GM21717 (cell line): Measurements from ENCODE around the gene CACNA1E.

ENCODE experiments used
- ATAC-seq: cut with Tn5 transposase; IDR thresholded peaks from one replicate; pipeline ENCODE4 v1.9.1; 2021; ENCODE audit warnings: mild to moderate bottlenecking, moderate library complexity; ENCODE audit not compliant: unreplicated experiment

Gene CACNA1E

DNA sequence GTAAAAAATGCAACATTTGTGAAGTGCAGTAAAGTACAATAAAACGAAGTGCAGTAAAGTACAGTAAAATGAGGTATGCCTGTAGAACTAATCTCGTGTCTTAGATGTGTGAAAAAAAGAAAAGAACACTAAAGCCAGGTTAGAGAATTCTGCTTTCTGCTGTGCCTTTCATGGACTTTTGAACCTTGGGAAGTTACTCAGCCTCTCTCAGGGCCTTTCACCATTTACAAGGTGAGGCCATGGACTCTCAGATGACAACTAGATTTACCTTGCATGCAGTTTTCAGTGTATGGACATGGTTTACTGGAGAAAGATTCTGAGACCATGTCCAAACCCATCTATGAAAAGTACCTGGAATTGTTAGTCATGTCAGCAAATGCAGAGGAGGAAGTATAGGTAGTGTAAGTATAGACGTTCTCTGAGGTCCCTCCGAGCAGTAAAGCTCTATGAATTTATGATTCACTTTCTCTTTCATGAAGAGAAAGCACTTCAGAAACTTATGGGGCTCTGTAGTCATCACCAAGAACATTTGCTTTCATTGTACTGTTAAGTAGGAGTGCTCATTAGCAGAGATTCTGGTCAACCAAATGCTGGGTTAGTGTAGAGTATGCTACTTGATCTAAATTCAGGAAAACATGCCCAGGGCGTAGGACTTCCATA, 143.1 kb downstream of the CACNA1E start:
- ATAC-seq, result no peak

DNA sequence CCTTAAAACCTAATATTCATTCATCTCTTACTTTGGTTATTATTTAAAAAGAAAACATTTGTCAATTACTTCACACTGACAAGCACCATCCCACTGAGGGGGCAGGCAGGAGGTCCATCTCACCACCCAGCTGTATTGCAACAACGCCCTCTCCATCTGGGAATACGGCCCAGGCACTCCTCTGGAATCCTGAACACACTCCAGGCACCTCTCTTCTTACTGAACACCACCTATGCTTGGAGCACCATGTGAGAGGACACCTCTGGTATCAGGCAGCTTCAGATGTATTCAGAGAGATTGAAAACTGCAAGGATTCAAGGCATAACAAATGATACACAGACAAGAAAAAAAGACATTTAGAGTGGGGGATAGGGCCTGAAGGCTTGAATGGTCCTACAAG, 147.1 kb downstream of the CACNA1E start:
- no peak for ATAC-seq

DNA sequence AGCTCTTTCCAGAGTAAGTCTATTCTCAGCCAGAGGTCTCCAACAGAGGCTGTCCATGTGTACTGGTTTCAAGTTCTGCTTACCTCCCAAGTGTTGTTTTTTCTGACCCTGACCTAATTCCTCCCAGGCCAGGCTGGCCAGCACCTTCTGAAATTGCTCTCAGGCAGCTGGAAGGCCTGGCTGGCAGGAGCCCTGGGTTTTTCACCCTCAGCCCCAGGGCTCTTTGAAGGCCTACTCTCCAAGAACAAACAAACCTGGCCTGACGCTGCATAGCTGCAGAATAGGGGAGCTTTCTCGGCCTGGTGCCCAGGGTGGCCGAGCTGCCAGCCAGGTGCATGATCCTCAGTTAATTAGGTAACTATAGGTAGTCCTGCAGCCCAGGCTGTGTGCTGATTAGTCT, 147.5 kb downstream of the CACNA1E start:
- no peak for ATAC-seq

DNA sequence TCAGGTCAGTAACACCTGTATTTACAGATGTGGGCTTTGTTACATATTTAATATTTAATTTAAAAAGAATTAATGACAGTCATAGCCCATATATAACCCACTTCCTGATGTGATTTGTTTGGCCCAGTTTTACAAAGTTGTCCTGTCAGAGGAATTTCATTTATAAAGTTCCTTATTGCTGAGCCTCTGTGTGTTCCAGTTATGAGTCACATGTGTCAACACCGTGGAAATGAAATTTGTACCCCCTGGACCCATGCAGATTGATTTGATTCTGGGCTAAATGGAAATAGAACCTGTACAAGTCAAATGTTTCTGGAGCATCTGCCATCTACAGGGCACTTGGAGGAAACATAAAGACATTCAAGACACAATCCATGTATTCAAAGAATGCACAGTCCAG, 149.2 kb downstream of the CACNA1E start:
- ATAC-seq, result no peak

DNA sequence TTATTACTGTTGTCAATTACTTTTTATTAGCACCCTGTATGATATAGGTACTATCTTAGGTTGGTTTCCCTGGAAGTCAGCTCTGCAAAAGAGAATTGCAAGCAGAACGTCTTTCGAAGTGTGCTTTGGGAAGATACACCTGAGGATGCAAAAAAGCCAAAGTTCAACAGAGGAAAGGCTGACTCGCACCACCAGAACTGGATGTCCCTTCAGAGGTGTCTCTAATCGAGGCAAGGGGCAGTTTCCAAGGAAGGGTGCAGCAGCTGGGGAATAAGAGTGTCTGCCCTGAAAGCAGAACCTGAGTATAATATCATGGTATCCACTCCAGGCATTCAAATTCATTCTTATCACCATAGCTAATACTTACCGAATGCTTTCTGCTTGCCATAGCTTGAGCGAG, 149.6 kb downstream of the CACNA1E start:
- ATAC-seq, result no peak

DNA sequence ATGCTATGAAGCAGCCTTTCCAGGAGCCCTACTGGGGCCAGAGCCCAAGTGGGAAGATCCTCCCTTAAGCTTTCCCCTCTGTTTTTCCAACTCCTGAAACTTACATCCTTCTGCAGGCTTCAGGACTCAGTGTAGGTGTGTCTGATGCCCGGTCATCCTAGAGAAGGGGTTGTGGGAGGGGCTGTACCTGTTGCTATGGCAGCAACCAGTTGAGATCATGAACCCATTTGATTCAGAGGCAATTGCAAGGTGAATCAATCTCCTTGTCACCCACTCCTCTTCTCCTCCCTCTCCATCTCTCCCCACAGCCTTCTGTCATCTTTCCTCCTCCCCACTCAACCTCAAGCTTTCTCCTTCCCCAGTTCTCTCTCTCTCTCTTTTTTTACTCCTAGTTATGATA, 151.8 kb downstream of the CACNA1E start:
- no peak for ATAC-seq

DNA sequence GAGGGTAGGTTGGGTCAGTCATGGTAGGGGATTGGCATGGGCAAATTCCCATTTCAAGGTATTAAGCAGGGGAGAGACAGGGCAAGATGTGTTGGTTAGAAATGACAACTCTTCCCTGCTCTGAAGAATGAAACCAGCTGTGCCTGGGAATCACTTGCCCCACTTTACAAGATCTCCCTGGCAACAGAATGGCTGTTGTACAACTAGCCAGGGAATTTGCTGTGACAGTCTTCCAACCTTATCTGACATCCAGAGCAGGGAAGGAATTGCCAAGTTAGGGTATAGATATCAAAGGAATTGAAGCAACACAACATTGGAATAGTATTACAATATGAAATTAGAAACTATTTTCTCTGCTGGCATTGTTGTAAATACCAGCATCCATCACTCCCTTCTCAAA, 154.7 kb downstream of the CACNA1E start:
- ATAC-seq, result no peak

DNA sequence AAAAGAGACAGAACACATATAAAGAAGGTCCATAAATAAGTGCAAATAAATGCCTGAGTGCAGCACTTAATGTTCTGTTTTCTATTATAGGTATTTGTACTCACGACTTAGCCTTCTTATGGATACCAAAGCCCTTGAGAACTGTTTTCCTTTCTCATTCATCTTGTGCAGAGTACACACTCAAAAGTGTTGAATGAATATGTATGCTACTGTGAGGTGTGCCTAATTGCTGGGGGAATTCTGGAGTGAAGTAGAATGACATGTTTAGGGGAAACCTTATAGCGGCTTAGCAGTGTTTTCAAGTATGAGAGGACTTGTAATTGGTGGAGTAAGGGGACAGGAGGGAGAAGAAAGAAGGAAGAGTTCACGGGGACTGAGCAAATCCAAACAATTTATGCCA, 157.6 kb downstream of the CACNA1E start:
- no peak for ATAC-seq

DNA sequence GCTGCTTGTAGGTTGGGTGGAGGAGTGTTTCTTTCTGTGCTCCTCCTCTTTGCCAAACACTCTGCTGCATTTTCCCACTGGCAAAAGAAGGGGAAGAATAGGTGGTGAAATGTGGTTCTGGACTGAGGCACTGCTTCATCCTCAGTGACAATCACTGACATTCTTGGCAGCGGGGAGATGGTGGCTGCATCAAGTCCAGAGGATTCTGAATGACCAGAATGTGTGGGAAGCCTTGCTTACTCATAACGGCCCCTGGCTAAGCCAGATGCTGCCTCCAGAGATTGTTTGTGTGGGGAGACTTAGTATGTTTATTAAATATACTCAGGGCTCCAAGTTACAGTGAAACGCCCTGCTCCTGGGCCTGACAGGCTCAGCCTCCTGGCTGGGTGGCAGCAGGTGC, 160.3 kb downstream of the CACNA1E start:
- no peak for ATAC-seq

DNA sequence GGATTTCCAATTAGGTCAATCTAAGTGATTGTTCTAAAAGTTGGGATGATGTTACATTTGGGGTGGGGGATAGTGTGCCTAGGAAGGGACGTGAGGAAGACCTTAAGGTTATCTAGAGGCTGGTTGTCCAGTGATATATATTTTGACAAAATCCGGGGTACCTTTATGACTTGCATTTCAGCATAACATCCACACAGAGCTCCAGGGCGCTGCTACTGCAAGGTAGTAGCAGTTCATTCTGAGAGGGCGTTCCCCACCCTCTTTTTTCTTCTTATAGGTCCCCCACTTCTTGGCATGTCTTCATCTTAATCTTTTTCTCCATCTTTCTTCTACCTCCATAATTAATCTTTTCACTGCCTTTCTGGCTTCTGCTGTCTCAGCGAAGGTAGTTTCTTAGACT, 161.9 kb downstream of the CACNA1E start:
- ATAC-seq, result no peak

DNA sequence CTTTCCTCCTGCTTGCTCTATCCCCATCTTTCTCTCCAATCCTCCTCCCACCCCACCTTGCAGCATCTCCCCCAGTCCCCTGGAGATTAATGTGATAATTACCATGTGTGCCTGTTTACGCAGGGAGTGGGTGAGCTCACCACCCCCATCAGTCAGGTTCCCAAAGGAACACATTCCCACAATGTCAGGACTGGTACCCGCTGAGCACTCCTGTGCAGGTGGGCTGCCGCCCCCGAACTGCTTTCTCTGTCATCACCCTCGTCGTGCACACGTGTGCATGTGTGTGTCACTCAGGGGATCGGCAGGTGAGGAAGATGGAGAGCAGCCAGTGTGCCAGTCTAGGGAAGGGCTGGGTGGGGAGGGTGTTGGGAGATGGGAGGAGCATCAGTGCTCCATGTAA, 163.4 kb downstream of the CACNA1E start:
- ATAC-seq, result no peak

DNA sequence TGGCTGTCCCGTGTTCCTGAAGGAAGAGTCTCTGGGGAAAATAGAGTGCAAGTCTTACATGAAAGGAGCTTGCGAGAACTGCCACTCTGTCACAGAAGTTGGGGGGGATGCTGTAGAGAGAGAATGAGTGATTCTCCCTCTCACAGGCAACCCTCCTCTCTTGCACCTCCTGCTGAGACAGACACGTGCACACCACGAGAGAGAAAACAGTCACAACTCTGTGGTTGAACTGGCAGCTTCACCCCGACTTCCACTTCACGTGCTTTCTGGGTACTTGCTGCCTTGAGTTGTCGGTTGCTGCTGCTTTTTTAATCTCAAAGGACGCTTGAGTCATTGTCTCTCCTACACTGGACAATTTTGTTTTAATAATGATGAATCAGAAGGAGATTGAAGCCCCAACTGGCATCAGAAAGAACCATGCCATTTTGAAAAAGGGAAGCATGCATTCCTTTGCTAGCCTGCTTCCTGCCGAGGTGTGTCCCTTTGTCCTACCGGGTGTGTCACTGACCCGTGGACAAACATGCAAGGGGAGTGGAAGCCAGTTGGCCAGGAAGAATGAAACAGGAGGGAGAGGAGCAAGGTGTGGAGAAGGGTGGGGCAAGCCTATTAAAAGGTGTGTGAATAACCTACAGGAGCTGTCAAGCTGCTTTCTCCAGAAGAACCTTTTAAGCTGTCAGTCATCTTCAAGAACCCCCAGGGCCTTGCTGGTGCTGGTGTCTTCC, 164.2 kb downstream of the CACNA1E start:
- no peak for ATAC-seq

DNA sequence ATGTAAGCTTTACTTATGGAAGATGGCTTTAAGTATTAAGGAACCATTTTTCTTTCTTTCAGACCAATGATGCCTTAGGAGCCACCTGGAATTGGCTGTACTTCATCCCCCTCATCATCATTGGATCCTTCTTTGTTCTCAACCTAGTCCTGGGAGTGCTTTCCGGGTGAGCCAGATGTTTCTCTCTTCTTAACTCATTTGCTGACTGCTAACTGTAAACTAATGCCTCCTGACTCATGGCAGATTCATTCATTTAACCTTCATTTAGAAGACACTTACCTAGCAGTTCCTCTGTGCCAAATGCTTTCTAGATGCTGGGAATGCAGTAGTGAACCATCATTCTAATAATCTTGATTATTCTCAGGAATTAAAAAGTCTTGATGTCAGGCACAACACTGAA, 168.0 kb downstream of the CACNA1E start:
- no peak for ATAC-seq

DNA sequence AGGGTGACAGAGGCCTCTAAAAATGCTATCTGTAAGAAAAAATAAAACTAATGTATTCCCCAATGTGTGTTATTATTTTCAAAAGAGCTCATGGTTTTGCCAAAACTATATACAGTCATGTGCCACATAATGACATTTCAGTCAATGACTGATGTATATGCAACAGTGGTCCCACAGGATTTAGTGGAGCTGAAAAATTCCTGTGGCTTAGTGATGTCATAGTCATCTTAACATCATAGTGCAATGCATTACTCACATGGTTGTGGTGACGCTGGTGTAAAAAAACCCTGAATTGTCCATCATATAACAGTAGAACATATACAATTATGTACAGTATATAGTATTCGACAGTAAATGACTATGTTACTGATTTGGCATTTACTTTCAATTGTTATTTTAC, 172.4 kb downstream of the CACNA1E start:
- no peak for ATAC-seq

DNA sequence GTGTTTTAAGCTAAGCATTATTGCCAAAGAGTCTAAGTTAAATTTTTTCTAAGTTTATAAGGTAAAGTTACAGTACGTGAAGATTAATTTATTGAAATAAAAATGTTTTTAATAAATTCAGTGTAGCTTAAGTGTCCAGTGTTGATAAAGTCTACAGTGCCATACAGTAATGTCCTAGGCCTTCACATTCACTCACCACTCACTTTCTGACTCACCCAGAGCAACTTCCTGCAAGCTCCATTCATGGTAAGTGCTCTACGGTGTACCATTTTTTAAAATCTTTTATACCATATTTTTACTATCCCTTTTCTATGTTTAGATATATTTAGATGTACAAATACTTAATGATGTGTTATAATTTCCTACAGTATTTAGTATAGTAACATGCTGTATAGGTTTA, 173.2 kb downstream of the CACNA1E start:
- ATAC-seq, result no peak

DNA sequence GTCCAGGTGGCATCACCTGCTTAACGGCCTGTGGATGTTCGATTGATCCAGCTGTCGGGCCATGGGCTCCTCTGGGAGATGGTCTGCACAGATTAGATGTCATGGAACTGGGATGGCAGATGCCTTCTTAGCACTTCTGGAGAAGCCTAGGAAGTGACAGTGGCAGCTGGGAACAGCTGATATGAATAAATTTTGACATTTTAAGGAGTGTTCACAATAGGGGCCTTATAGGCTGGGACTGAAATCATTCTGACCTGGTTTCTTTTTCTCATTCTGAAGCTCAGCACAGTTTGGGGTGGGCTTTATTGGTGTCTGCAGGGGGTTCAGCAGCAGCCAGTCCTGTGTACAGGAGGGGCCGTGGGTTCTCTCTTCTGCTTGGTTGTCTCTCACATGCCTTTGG, 175.3 kb downstream of the CACNA1E start:
- no peak for ATAC-seq

DNA sequence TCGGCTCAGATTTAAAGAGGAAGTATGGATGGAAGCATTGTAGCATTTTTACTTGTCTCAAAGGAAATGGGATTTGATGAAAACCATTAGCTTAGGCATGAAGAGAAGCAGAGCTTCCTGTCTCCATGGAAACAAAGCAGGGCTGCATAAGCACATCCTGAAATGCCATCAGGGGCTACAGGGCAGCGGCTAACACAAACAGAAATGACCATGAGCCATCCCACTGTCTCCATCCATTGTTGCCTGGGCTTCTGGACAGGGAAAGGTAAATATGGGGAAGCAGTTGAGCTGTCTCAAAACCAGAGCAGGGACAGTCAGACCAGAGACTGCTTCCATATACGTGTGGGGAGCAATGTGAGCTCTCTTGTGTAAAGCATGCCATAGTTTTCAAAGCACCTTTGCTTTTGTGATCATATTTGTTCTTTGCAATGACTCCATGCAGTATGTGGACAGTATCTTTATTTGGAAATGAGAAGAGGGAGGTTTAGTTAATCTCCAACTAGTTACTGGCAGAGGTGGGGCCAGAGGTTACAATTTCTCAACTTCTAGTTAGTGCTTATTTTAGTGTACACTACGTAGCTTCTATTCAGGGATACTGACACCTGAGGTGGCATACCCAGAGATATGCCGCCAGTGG, 176.1 kb downstream of the CACNA1E start:
- no peak for ATAC-seq

DNA sequence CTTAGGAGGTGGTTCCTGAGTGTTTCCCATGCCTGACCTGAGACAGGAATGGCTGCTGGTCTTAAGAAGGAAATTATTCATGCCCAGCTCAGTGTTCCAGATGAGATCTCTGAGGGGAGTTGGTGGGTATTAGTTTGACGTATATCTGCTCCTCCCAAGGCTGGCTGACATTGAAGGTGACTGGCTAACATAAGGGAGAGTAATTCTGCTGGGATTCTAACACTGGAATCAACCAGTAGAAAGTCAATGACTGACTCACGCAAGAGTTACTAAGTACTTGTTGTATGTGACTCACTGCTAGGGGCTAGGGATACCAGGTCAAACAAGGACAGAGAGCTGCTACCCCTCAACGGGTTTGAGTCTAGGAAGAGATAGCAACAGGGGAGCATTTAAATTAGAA, 177.3 kb downstream of the CACNA1E start:
- no peak for ATAC-seq

DNA sequence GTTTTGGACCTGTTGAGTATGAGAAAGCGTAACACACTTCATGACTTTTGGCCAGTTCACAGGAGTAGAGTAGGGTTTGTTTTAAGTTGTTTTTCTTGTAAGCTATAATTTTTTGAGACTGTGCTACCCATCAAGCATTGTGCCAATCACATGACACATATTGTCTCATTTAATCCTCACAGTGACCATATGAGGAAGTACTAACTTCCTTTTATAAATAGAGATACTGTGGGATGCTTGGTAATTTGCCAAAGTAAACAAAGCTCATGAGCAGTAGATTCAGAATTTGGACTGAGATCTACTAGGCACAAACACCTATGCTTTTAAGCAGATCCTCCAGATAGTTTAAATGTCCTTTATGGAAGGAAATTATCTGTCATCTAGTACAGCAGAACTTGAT, 178.3 kb downstream of the CACNA1E start:
- no peak for ATAC-seq

DNA sequence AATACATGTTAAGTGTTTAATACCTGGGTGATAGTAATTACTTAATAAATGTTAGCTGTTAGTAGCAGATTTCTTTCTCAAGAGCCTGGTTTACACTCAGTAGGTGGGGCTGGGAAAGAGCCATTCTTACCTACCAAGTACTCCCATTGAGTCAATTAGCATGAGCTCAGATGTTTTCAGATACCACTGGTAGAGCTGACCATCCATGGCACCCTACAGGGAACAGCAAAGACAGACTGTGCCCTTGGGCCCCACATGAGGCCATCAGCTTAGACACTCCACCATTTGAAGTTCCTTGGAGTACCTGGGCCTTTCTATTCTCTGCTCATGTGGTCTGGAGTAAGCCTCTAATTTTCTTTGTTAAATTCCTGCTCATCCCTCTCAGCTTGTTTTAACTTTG, 179.3 kb downstream of the CACNA1E start:
- ATAC-seq, result no peak

DNA sequence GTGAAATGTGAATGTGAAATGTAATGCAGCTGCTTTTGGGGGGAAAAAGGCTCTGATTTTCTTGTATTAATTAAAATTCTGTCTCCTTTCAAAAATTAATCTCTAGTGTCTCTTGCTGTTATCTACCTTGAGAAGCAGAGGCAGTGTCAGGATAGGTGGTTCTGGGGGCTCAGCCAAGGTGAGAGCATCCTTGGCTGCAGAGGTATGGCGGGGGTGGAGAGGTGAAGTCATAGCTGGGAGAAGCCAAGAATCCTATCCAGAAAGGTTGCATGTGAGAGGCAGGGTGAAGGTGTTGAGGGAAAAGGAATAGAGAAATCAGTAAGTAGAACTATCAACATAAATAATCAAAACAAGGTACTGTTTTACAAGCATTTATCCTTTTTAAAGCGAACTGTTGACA, 181.2 kb downstream of the CACNA1E start:
- ATAC-seq, result no peak

DNA sequence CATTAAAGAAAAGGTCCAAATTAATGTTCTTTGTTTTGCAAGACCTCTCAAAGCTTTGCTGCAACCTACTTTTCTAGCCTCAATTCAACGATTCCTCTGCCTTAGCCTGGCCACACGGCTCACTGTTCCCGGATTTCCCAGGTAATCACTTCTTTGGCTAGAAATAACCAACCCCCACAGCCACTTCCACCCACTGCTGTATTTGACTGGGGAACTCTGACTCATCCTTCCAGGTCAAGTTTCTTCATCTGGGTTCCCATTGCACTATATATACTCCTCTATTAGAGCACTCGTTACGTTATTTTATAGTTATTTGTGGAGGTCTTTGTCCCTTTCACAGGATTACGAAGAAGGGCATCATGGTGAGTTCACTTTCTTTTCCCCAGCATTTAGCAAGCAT, 185.9 kb downstream of the CACNA1E start:
- no peak for ATAC-seq
